T-cell (primary cell): ENCODE measurements around the gene SESN2. TPM values are rescaled to one million over a fixed set of nuclear protein-coding genes. Genes with fewer than 3 reads are reported as not detected.

ENCODE experiments used
- total RNA-seq, 35 experiments: library from RNA in 6 of 35; stranded (reverse) in 6 of 35; fragments of 120-200 nt in 1 of 35; gene quantifications; one replicate each; pipeline versions ENCODE4 v1.2.1 to v1.2.4 and lab custom pipeline; 2013 to 2026

The SESN2 gene
- total RNA-seq, 5 donors from 2014 or later (not counting 1 experiment from before 2014, with no cell fraction given), result 7.1 to 11.9 (median 8.6) TPM

Other genes with a start within 250 kb of the SESN2 start
- gene EYA3, start 170.9 kb upstream of the SESN2 start, total RNA-seq, result 10 to 100 TPM; 15.0 to 20.2 (median 16.7) TPM
- 1 to 10 TPM in 2 of 5 donors, under 1 TPM in 3; 0.37 to 3.8 (median 0.95) TPM for gene PTAFR, start 82.8 kb upstream of the SESN2 start, total RNA-seq
- gene DNAJC8, start 26.5 kb upstream of the SESN2 start, total RNA-seq, result 10 to 100 TPM; 61.8 to 68.0 (median 67.2) TPM
- gene ATP5IF1, start 23.4 kb upstream of the SESN2 start, total RNA-seq, result 100 to 1,000 TPM in 1 of 5 donors, 10 to 100 TPM in 4; 74.4 to 106 (median 93.5) TPM
- 10 to 100 TPM in 3 of 5 donors, 1 to 10 TPM in 2; 3.9 to 16.3 (median 12.5) TPM for gene MED18, start 69.5 kb downstream of the SESN2 start, total RNA-seq
- 10 to 100 TPM; 25.5 to 32.6 (median 31.1) TPM for gene PHACTR4, start 110.2 kb downstream of the SESN2 start, total RNA-seq
- gene RCC1, start 246.5 kb downstream of the SESN2 start, total RNA-seq, result 10 to 100 TPM; 13.1 to 23.2 (median 19.7) TPM